ENCODE results near the gene DSTYK.
A peak's percentile ranks its signal among the peaks of the same experiment; 100 is the strongest.

DSTYK gene

DNA sequence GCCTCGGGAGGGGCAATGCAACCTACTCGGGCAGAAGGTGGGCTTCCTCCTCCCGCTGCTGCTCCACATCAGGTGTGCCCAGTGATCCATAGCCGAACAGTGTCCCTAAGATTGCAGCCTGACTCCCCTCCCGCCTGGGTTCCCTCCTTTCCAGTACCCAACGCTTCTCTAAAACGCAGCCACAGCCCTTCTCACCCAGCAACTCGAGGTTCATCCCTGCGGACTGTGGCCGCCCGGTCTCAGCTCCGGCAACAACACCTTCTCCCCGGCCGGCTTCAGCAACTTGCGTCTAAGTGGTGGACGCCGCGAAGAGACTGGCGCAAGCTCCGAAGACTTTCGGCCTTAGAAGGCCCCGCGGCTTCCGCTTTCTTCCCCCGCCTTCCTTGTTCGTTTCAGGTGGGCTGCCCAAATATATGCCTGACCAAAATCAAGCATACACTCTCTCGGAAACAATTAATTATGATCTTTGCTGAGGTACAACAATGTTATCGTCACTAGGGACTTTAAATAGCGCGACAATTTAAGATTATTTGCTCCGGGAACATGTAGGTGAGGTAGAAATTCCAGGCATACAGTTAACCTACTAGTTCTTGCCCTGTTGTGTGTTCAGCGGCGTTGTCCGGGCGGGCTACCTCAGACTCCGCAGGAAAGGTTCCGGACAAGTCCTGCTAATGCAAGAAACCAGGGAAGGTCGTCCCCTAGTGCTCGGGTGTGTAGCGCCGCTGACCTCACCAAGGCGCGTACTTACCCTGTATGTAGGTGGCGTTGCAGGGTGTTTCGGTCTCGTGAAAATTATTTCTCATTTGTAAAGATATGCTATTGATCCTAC lies 89.6 kb downstream of the DSTYK start, which contains the start of gene RBBP5:
TSS of gene RBBP5 (minus strand) at position 319 of the 829 bp plus-strand sequence. CDS start at position 214, 105 bp downstream.
- H3K27me3 ChIP-seq = no peaks in the 10 kb centered on the region
- H3K4me3 ChIP-seq (ENCODE audit: low read depth in 1 of 2, low read length in 1 of 2) = peak within 1 kb of the TSS; percentile 82 to 94
- TF ChIP-seq, protein P1, sequence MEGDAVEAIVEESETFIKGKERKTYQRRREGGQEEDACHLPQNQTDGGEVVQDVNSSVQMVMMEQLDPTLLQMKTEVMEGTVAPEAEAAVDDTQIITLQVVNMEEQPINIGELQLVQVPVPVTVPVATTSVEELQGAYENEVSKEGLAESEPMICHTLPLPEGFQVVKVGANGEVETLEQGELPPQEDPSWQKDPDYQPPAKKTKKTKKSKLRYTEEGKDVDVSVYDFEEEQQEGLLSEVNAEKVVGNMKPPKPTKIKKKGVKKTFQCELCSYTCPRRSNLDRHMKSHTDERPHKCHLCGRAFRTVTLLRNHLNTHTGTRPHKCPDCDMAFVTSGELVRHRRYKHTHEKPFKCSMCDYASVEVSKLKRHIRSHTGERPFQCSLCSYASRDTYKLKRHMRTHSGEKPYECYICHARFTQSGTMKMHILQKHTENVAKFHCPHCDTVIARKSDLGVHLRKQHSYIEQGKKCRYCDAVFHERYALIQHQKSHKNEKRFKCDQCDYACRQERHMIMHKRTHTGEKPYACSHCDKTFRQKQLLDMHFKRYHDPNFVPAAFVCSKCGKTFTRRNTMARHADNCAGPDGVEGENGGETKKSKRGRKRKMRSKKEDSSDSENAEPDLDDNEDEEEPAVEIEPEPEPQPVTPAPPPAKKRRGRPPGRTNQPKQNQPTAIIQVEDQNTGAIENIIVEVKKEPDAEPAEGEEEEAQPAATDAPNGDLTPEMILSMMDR (IDR thresholded peaks at IDR 0.05) = peak; percentile 61
- H3K9me3 ChIP-seq = no peaks in the 10 kb centered on the region
- H3K27ac ChIP-seq = peak within 1 kb of the TSS; percentile 95
- H3K4me1 ChIP-seq (ENCODE audit: control insufficient read depth in 1 of 2, insufficient read depth in 1 of 2, low read depth in 1 of 2, low read length in 1 of 2) = peaks cover 28 to 38% of the 10 kb centered on the region in 2 experiments
- peaks cover 7% of the 10 kb centered on the region for H3K36me3 ChIP-seq

DNA sequence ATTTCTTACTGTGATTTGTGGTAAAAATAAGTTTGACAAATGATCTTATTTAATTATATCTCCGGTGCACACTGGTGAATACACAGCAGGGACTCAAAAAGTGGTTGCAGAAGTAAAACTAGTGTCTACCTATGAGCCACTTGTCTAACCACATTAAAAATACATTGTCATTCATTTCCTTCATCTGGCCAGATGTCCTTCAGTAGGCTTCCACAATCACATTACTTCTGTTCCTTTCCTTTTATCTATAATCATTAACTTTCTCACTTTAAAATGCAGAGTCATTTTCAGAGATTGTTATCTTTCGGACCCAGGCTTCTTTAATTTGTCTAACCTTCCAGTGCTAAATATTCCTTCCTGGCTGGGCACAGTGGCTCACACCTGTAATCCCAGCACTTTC lies 92.8 kb downstream of the DSTYK start:
- Histone ChIP-seq H3K27ac (no peak overlapping the region), H3K4me3 (ENCODE audit: low read depth in 1 of 2, low read length in 1 of 2) (no peak overlapping the region), H3K4me1 (ENCODE audit: control insufficient read depth in 1 of 2, insufficient read depth in 1 of 2, low read depth in 1 of 2, low read length in 1 of 2) (peaks cover 28 to 38% of the 10 kb centered on the region in 2 experiments), H3K27me3 (no peaks in the 10 kb centered on the region), H3K9me3 (no peaks in the 10 kb centered on the region), H3K36me3 (peaks cover 27% of the 10 kb centered on the region)
- TF ChIP-seq, protein P1 (IDR thresholded peaks at IDR 0.05) = no peak

DNA sequence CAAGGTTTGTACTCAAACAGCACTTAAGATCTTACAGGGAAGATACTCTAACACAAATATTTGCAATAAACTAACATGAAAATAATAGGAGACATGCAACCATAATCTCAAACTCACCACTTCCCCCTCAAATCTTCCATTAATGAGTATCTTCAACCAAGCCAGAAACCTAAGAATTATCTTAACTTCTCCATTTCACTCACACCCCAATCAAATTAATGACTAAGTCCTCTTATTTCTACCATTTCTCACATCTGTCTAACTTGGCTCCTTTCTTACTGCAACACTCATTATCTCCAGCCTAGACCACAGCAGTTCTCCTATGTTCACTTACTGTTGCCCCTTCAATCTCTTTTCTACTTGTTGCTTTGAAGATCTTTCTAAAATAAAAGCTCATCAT lies 100.1 kb downstream of the DSTYK start:
- TF ChIP-seq, protein P1 (IDR thresholded peaks at IDR 0.05) = no peak
- peaks cover 66% of the 10 kb centered on the region for H3K36me3 ChIP-seq
- no peak overlapping the region for H3K4me3 ChIP-seq (ENCODE audit: low read depth in 1 of 2, low read length in 1 of 2)
- no peak overlapping the region for H3K27ac ChIP-seq
- no peaks in the 10 kb centered on the region for H3K9me3 ChIP-seq
- H3K4me1 ChIP-seq (ENCODE audit: control insufficient read depth in 1 of 2, insufficient read depth in 1 of 2, low read depth in 1 of 2, low read length in 1 of 2) = no peaks in the 10 kb centered on the region
- no peaks in the 10 kb centered on the region for H3K27me3 ChIP-seq

DNA sequence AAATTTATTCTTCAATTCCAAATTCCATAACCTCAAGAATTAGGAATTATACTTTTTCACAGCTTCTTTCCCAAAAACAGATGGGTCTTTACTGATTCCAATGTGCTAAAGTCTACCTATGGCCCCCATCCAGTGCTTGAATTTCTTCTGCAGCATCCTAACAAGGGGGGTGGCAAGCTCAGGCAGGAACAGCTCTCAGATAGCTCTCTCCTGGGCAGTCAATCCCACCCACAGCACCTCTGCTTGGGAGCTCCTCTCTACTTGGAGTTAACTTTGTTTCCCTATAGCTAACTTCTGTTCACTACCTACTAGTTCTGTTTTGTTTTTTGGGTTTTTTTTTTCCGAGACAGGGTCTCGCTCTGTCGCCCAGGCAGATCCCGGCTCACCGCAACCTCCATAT lies 101.8 kb downstream of the DSTYK start:
- no peak overlapping the region for H3K4me3 ChIP-seq (ENCODE audit: low read depth in 1 of 2, low read length in 1 of 2)
- H3K36me3 ChIP-seq = peaks cover 71% of the 10 kb centered on the region
- no peak overlapping the region for H3K27ac ChIP-seq
- TF ChIP-seq, protein P1 (IDR thresholded peaks at IDR 0.05) = no peak
- H3K9me3 ChIP-seq = no peaks in the 10 kb centered on the region
- no peaks in the 10 kb centered on the region for H3K27me3 ChIP-seq
- H3K4me1 ChIP-seq (ENCODE audit: control insufficient read depth in 1 of 2, insufficient read depth in 1 of 2, low read depth in 1 of 2, low read length in 1 of 2) = no peaks in the 10 kb centered on the region

DNA sequence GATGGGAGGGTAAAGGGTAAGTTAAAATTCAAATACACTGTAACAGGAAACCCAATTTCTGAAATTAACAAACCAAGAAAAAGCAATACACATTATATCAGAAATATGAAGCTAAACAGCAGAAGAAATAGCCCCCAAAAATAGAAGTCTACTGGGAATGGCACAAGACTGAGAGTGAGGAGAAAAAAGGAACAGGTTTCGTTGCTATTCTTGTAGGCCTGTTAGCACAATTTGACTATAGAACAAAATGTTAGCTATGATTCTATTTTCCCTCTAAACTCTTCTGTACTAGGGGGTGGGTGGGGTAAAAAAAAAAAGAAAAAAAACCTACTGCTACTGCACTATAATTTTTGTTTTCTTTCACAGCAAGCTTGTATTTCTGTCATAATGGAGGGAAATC lies 102.2 kb downstream of the DSTYK start:
- H3K9me3 ChIP-seq = no peaks in the 10 kb centered on the region
- no peak overlapping the region for H3K4me3 ChIP-seq (ENCODE audit: low read depth in 1 of 2, low read length in 1 of 2)
- no peaks in the 10 kb centered on the region for H3K4me1 ChIP-seq (ENCODE audit: control insufficient read depth in 1 of 2, insufficient read depth in 1 of 2, low read depth in 1 of 2, low read length in 1 of 2)
- no peaks in the 10 kb centered on the region for H3K27me3 ChIP-seq
- peaks cover 71% of the 10 kb centered on the region for H3K36me3 ChIP-seq
- TF ChIP-seq, protein P1 (IDR thresholded peaks at IDR 0.05) = no peak
- H3K27ac ChIP-seq = no peak overlapping the region

All from neutrophil (primary cell).